Caco-2 (cell line): ENCODE data around the gene MYH14. TPM values are rescaled to one million over a fixed set of nuclear protein-coding genes. Genes with fewer than 3 reads are reported as not detected.

Experiments
- BruUV-seq: library from RNA; stranded (reverse); fragments of 400-500 nt; replicated peaks from 2 replicates; lab custom pipeline; 2021; lab: Mats Ljungman, UMichigan
- CTCF ChIA-PET: fragments of 300-600 bp; sonication (Branson Sonifier 250); formaldehyde crosslinking; loops from one replicate; lab custom pipeline; 2022; ENCODE audit warnings: antibody characterized with exemption; lab: Charles Lee
- POLR2A ChIA-PET: fragments of 300-600 bp; sonication (Branson Sonifier 250); formaldehyde crosslinking; loops from one replicate; lab custom pipeline; 2022; ENCODE audit warnings: antibody characterized with exemption; lab: Charles Lee
- DNase-seq, 2 experiments: peaks; one replicate each; pipeline versions ENCODE4 v3.0.0 to v3.0.0-alpha.2; 2020 to 2022
- H3K27me3 ChIP-seq: replicated peaks from 2 replicates; pipeline ENCODE4 v1.6.0; 2011; ENCODE audit warnings: low read length; ENCODE audit not compliant: control insufficient read depth, insufficient read depth
- H3K36me3 ChIP-seq: 2 replicates; pipeline ENCODE4 v1.5.1; 2011; ENCODE audit warnings: low read length; ENCODE audit not compliant: control insufficient read depth, insufficient read depth
- H3K4me1 ChIP-seq: fragments of 250-450 bp; sonication (Bioruptor Pico); 2 replicates; pipeline ENCODE4 v1.5.1; 2020; ENCODE audit warnings: mild to moderate bottlenecking
- H3K4me3 ChIP-seq: 2 replicates; pipeline ENCODE4 v1.5.1; 2011; ENCODE audit warnings: low read depth, mild to moderate bottlenecking, control low read depth, low read length
- H3K9me3 ChIP-seq: fragments of 250-450 bp; sonication (Bioruptor Pico); 2 replicates; pipeline ENCODE4 v1.5.1; 2020; ENCODE audit warnings: mild to moderate bottlenecking, moderate library complexity
- H3K27ac Mint-ChIP-seq: one replicate; pipeline ENCODE4 v1.8.0; 2022; ENCODE audit warnings: mixed read lengths; ENCODE audit not compliant: unreplicated experiment
- H3K27me3 Mint-ChIP-seq: one replicate; pipeline ENCODE4 v1.8.0; 2022; ENCODE audit warnings: mixed read lengths; ENCODE audit not compliant: insufficient read depth, unreplicated experiment
- H3K36me3 Mint-ChIP-seq: one replicate; pipeline ENCODE4 v1.8.0; 2022; ENCODE audit warnings: mild to moderate bottlenecking, mixed read lengths; ENCODE audit not compliant: insufficient read depth, unreplicated experiment
- H3K4me1 Mint-ChIP-seq: one replicate; pipeline ENCODE4 v1.8.0; 2022; ENCODE audit warnings: low read depth, mixed read lengths; ENCODE audit not compliant: unreplicated experiment
- H3K4me3 Mint-ChIP-seq: one replicate; pipeline ENCODE4 v1.8.0; 2022; ENCODE audit warnings: mild to moderate bottlenecking, moderate library complexity, mixed read lengths; ENCODE audit not compliant: unreplicated experiment
- H3K9me3 Mint-ChIP-seq: one replicate; pipeline ENCODE4 v1.8.0; 2022; ENCODE audit warnings: mixed read lengths; ENCODE audit not compliant: unreplicated experiment
- intact Hi-C: fragments of 100-400 bp; cut with micrococcal nuclease; formaldehyde crosslinking; loops from one replicate; pipeline ENCODE4 v1.10.0; 2022; ENCODE audit not compliant: unreplicated experiment
- total RNA-seq: library from RNA; stranded (reverse); gene quantifications from 2 replicates; pipeline ENCODE4 v1.2.3, GENCODE V29; 2022
- TF ChIP-seq, protein P1 (sequence below), 2 experiments: fragments of 200-600 bp in 1 of 2; IDR thresholded peaks; 1 replicate in 1 of 2; 2 replicates in 1 of 2; pipeline versions ENCODE4 v1.5.1 to v1.8.0; 2011 to 2022; ENCODE audit warnings: antibody characterized with exemption in 1 of 2, control low read depth in 1 of 2, inconsistent platforms in 1 of 2, low read depth in 1 of 2, low read length in 1 of 2, mild to moderate bottlenecking in 1 of 2, moderate library complexity in 1 of 2; ENCODE audit not compliant: insufficient read depth in 1 of 2, severe bottlenecking in 1 of 2, unreplicated experiment in 1 of 2

Gene MYH14
- total RNA-seq, 1 experiment from 2014 or later: 89.8 TPM

- no peaks in the 10 kb centered on the region for H3K9me3 Mint-ChIP-seq
- no peaks in the 10 kb centered on the region for H3K27me3 Mint-ChIP-seq
- intact Hi-C loops: no loop called here
- peaks cover 7% of the 10 kb centered on the region for H3K4me1 Mint-ChIP-seq
- BruUV-seq: no TSS peak
- TF ChIP-seq, protein P1, sequence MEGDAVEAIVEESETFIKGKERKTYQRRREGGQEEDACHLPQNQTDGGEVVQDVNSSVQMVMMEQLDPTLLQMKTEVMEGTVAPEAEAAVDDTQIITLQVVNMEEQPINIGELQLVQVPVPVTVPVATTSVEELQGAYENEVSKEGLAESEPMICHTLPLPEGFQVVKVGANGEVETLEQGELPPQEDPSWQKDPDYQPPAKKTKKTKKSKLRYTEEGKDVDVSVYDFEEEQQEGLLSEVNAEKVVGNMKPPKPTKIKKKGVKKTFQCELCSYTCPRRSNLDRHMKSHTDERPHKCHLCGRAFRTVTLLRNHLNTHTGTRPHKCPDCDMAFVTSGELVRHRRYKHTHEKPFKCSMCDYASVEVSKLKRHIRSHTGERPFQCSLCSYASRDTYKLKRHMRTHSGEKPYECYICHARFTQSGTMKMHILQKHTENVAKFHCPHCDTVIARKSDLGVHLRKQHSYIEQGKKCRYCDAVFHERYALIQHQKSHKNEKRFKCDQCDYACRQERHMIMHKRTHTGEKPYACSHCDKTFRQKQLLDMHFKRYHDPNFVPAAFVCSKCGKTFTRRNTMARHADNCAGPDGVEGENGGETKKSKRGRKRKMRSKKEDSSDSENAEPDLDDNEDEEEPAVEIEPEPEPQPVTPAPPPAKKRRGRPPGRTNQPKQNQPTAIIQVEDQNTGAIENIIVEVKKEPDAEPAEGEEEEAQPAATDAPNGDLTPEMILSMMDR (IDR thresholded peaks at IDR 0.05; ENCODE audit: insufficient read depth in 1 of 2, low read depth in 1 of 2, low read length in 1 of 2, severe bottlenecking in 1 of 2, unreplicated experiment in 1 of 2): no peak
- H3K4me1 ChIP-seq: peaks cover 8% of the 10 kb centered on the region; the same call in 1 of the 2 replicates
- no peaks in the 10 kb centered on the region for H3K27me3 ChIP-seq
- ChIA-PET CTCF (no interaction called here), POLR2A (no interaction called here)
- H3K4me3 Mint-ChIP-seq: no peak overlapping the region
- no peak overlapping the region for H3K4me3 ChIP-seq
- H3K27ac Mint-ChIP-seq: no peak overlapping the region
- no peak for DNase-seq
- no peaks in the 10 kb centered on the region for H3K9me3 ChIP-seq
- H3K36me3 ChIP-seq: peaks cover 8% of the 10 kb centered on the region
- H3K36me3 Mint-ChIP-seq: peaks cover 36% of the 10 kb centered on the region
Measured at GRCh38 chr19:50244695-50245094, 41.3 kb downstream of the MYH14 start.

- Mint-ChIP-seq H3K4me3 (no peak overlapping the region), H3K36me3 (peaks cover 52% of the 10 kb centered on the region), H3K4me1 (no peaks in the 10 kb centered on the region), H3K9me3 (peaks cover 15% of the 10 kb centered on the region), H3K27me3 (no peaks in the 10 kb centered on the region), H3K27ac (no peak overlapping the region)
- BruUV-seq: no TSS peak
- H3K36me3 ChIP-seq: peaks cover 11% of the 10 kb centered on the region
- H3K4me3 ChIP-seq: no peak overlapping the region
- ChIA-PET CTCF (no interaction called here), POLR2A (no interaction called here)
- H3K4me1 ChIP-seq: no peaks in the 10 kb centered on the region
- H3K27me3 ChIP-seq: no peaks in the 10 kb centered on the region
- TF ChIP-seq, protein P1 (IDR thresholded peaks at IDR 0.05; ENCODE audit: insufficient read depth in 1 of 2, low read depth in 1 of 2, low read length in 1 of 2, severe bottlenecking in 1 of 2, unreplicated experiment in 1 of 2): no peak
- intact Hi-C loops: no loop called here
- no peak for DNase-seq
- H3K9me3 ChIP-seq: peaks cover 7% of the 10 kb centered on the region
Measured at GRCh38 chr19:50248413-50248812, 45.0 kb downstream of the MYH14 start.

- no TSS peak for BruUV-seq
- H3K27me3 Mint-ChIP-seq: no peaks in the 10 kb centered on the region
Measured at GRCh38 chr19:50248826-50249225, 45.4 kb downstream of the MYH14 start.

More at GRCh38 chr19:50248826-50249225, 45.4 kb downstream of the MYH14 start:
- Histone ChIP-seq H3K36me3 (peaks cover 11% of the 10 kb centered on the region), H3K9me3 (peaks cover 11% of the 10 kb centered on the region), H3K4me1 (no peaks in the 10 kb centered on the region), H3K27me3 (no peaks in the 10 kb centered on the region), H3K4me3 (no peak overlapping the region)
- Mint-ChIP-seq H3K9me3 (peaks cover 15% of the 10 kb centered on the region), H3K4me3 (no peak overlapping the region), H3K27ac (no peak overlapping the region), H3K4me1 (no peaks in the 10 kb centered on the region), H3K36me3 (peaks cover 56% of the 10 kb centered on the region)
- ChIA-PET CTCF (no interaction called here), POLR2A (no interaction called here)
- no peak for DNase-seq
- intact Hi-C loops: no loop called here
- TF ChIP-seq, protein P1 (IDR thresholded peaks at IDR 0.05; ENCODE audit: insufficient read depth in 1 of 2, low read depth in 1 of 2, low read length in 1 of 2, severe bottlenecking in 1 of 2, unreplicated experiment in 1 of 2): no peak
